HEK293 (cell line): ENCODE results near the gene AMOTL2.

Source experiments
- HOXA7 ChIP-seq: sonication (generic); formaldehyde crosslinking; IDR thresholded peaks from 2 replicates; pipeline ENCODE4 v1.8.1; 2022; ENCODE audit warnings: missing genetic modification reagents, borderline replicate concordance
- HOXD13 ChIP-seq: sonication (generic); formaldehyde crosslinking; IDR thresholded peaks from 2 replicates; pipeline ENCODE4 v1.8.0; 2022; ENCODE audit warnings: missing genetic modification reagents, borderline replicate concordance
- KLF1 ChIP-seq: fragments of 450-650 bp; formaldehyde crosslinking; IDR thresholded peaks from 2 replicates; pipeline ENCODE4 v1.5.1; 2016; ENCODE audit warnings: missing biosample characterization, missing genetic modification characterization
- KLF10 ChIP-seq: fragments of 450-650 bp; IDR thresholded peaks from 2 replicates; pipeline ENCODE4 v1.5.1; 2018; ENCODE audit warnings: missing biosample characterization, mild to moderate bottlenecking, missing genetic modification characterization
- KLF16 ChIP-seq: fragments of 450-650 bp; formaldehyde crosslinking; IDR thresholded peaks from 2 replicates; pipeline ENCODE4 v1.5.1; 2017; ENCODE audit warnings: missing biosample characterization, missing genetic modification characterization
- MEIS1 ChIP-seq: sonication (generic); formaldehyde crosslinking; IDR thresholded peaks from 2 replicates; pipeline ENCODE4 v1.8.1; 2022; ENCODE audit warnings: missing genetic modification reagents, mild to moderate bottlenecking, borderline replicate concordance
- OSR2 ChIP-seq: fragments of 450-650 bp; formaldehyde crosslinking; IDR thresholded peaks from 2 replicates; pipeline ENCODE4 v1.5.1; 2016; ENCODE audit warnings: missing biosample characterization, missing genetic modification characterization
- REPIN1 ChIP-seq: fragments of 450-650 bp; formaldehyde crosslinking; IDR thresholded peaks from 2 replicates; pipeline ENCODE4 v1.5.1; 2017; ENCODE audit warnings: missing biosample characterization, missing genetic modification characterization, low read depth
- SCRT1 ChIP-seq: fragments of 450-650 bp; formaldehyde crosslinking; IDR thresholded peaks from 2 replicates; pipeline ENCODE4 v1.5.1; 2016; ENCODE audit warnings: missing biosample characterization, missing genetic modification characterization, borderline replicate concordance
- TCF7L2 ChIP-seq: IDR thresholded peaks from 2 replicates; pipeline ENCODE4 v1.6.1; 2011; ENCODE audit warnings: low read depth, mild to moderate bottlenecking, inconsistent platforms, low read length, moderate library complexity, borderline replicate concordance
- ZBTB8A ChIP-seq: fragments of 450-650 bp; formaldehyde crosslinking; IDR thresholded peaks from 2 replicates; pipeline ENCODE4 v1.5.1; 2016; ENCODE audit warnings: missing biosample characterization, missing genetic modification characterization
- ZEB2 ChIP-seq: fragments of 450-650 bp; formaldehyde crosslinking; IDR thresholded peaks from 2 replicates; pipeline ENCODE4 v1.5.1; 2016; ENCODE audit warnings: missing biosample characterization, missing genetic modification characterization
- ZFP41 ChIP-seq: fragments of 450-650 bp; formaldehyde crosslinking; IDR thresholded peaks from 2 replicates; pipeline ENCODE4 v1.5.1; 2016; ENCODE audit warnings: missing biosample characterization, missing genetic modification characterization, borderline replicate concordance
- ZIC2 ChIP-seq: fragments of 450-650 bp; formaldehyde crosslinking; IDR thresholded peaks from 2 replicates; pipeline ENCODE4 v1.5.1; 2016; ENCODE audit warnings: missing biosample characterization, missing genetic modification characterization
- ZNF112 ChIP-seq: fragments of 450-650 bp; formaldehyde crosslinking; IDR thresholded peaks from 2 replicates; pipeline ENCODE4 v1.5.0; 2017; ENCODE audit warnings: missing biosample characterization, missing genetic modification characterization
- ZNF157 ChIP-seq: fragments of 450-650 bp; formaldehyde crosslinking; IDR thresholded peaks from 2 replicates; pipeline ENCODE4 v1.5.1; 2016; ENCODE audit warnings: missing biosample characterization, missing genetic modification characterization
- ZNF239 ChIP-seq: fragments of 450-650 bp; formaldehyde crosslinking; IDR thresholded peaks from 2 replicates; pipeline ENCODE4 v1.5.1; 2016; ENCODE audit warnings: missing biosample characterization, missing genetic modification characterization
- ZNF302 ChIP-seq: fragments of 450-650 bp; formaldehyde crosslinking; IDR thresholded peaks from 2 replicates; pipeline ENCODE4 v1.5.1; 2016; ENCODE audit warnings: missing biosample characterization, missing genetic modification characterization, low read depth
- ZNF341 ChIP-seq: fragments of 450-650 bp; formaldehyde crosslinking; IDR thresholded peaks from 2 replicates; pipeline ENCODE4; 2016; ENCODE audit warnings: low read depth, missing biosample characterization, missing genetic modification characterization
- ZNF423 ChIP-seq: fragments of 450-650 bp; formaldehyde crosslinking; IDR thresholded peaks from 2 replicates; pipeline ENCODE4 v1.5.1; 2016; ENCODE audit warnings: missing biosample characterization, missing genetic modification characterization
- ZNF48 ChIP-seq: fragments of 450-650 bp; formaldehyde crosslinking; IDR thresholded peaks from 2 replicates; pipeline ENCODE4 v1.5.1; 2016; ENCODE audit warnings: missing biosample characterization, missing genetic modification characterization
- ZNF571 ChIP-seq: fragments of 450-650 bp; formaldehyde crosslinking; IDR thresholded peaks from 2 replicates; pipeline ENCODE4 v1.5.0; 2017; ENCODE audit warnings: missing biosample characterization, missing genetic modification characterization
- ZNF623 ChIP-seq: fragments of 450-650 bp; formaldehyde crosslinking; IDR thresholded peaks from 2 replicates; pipeline ENCODE4 v1.5.1; 2016; ENCODE audit warnings: missing biosample characterization, missing genetic modification characterization
- ZNF660 ChIP-seq: fragments of 450-650 bp; IDR thresholded peaks from 2 replicates; pipeline ENCODE4 v1.5.1; 2018; ENCODE audit warnings: missing biosample characterization, mild to moderate bottlenecking, missing genetic modification characterization
- ZSCAN30 ChIP-seq: fragments of 450-650 bp; IDR thresholded peaks from 2 replicates; pipeline ENCODE4 v1.5.1; 2018; ENCODE audit warnings: missing biosample characterization, mild to moderate bottlenecking, missing genetic modification characterization, moderate library complexity
- TF ChIP-seq, protein P1 (sequence below): fragments of 450-650 bp; formaldehyde crosslinking; optimal IDR thresholded peaks from 2 replicates; pipeline ENCODE3; 2016; ENCODE audit warnings: missing biosample characterization, mild to moderate bottlenecking, missing genetic modification characterization
- TF ChIP-seq, protein P2 (sequence below): fragments of 450-650 bp; formaldehyde crosslinking; IDR thresholded peaks from 2 replicates; pipeline ENCODE4 v1.5.1; 2017; ENCODE audit warnings: missing biosample characterization, missing genetic modification characterization
- TF ChIP-seq, protein P3 (sequence below): fragments of 450-650 bp; formaldehyde crosslinking; IDR thresholded peaks from 2 replicates; pipeline ENCODE4 v1.5.1; 2016; ENCODE audit warnings: missing biosample characterization, missing genetic modification characterization
- TF ChIP-seq, protein P4 (sequence below): fragments of 450-650 bp; formaldehyde crosslinking; IDR thresholded peaks from 2 replicates; pipeline ENCODE4 v1.5.1; 2016; ENCODE audit warnings: missing biosample characterization, missing genetic modification characterization
- TF ChIP-seq, protein P5 (sequence below): fragments of 450-650 bp; formaldehyde crosslinking; conservative IDR thresholded peaks from 2 replicates; pipeline ENCODE4 v1.5.1; 2016; ENCODE audit warnings: low read depth, missing biosample characterization, missing genetic modification characterization

AMOTL2 gene

DNA sequence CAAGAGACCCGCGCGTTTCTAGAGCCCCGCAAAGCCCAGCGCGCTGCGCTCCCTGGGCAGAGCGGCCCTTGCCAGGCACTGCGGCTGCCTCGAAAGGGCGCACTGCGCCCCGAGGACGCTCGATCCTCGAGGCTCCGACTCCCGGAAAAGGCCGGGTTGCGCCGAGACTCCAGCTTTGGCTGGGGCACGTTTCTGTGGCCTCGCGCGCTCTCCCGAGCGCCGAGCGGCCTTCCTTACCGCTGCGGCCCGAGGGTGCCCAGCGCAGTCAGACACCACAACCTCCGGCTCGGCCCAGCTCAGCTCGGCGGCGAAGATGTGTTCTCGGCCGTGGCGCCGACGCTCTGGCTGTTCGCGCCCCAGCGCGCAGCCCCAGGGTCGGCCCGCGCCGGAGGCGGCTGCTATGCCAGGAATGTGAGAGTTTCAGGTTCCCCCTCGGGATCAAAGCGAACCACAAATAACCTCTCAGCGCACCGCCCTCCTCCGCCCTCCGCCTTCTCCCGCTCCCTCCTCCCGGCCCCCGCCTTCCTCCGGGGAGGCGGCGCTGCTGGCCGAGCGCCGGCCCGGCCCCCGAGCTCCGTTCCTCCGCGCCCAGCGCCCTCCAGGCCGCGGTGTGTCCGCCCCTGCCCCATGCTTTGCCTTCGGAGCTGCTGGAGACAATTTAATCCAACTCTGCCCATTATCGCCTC is at the start of gene AMOTL2 (continued):
- TF ChIP-seq, protein P1, sequence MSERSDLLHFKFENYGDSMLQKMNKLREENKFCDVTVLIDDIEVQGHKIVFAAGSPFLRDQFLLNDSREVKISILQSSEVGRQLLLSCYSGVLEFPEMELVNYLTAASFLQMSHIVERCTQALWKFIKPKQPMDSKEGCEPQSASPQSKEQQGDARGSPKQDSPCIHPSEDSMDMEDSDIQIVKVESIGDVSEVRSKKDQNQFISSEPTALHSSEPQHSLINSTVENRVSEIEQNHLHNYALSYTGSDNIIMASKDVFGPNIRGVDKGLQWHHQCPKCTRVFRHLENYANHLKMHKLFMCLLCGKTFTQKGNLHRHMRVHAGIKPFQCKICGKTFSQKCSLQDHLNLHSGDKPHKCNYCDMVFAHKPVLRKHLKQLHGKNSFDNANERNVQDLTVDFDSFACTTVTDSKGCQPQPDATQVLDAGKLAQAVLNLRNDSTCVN (tag by site-specific recombination): peak; percentile 87
- TF ChIP-seq ZNF112: no peak
- 0 out of 2 replicates have a peak, but pooled peaks have one; percentile 44 for TF ChIP-seq ZNF423 (tag by site-specific recombination)
- peak; percentile 83 for TF ChIP-seq ZNF341 (tag by site-specific recombination)
- no peak for TF ChIP-seq ZNF571 (tag by site-specific recombination)
- TF ChIP-seq ZNF239 (tag by site-specific recombination): no peak
- peak; percentile 96 for TF ChIP-seq TCF7L2
- TF ChIP-seq ZNF48: no peak
- peak; percentile 88 for TF ChIP-seq KLF1 (tag by site-specific recombination)
- peak; percentile 79 for TF ChIP-seq ZBTB8A (tag by site-specific recombination)
- TF ChIP-seq KLF16: 0 out of 2 replicates have a peak, but pooled peaks have one; percentile 33
- TF ChIP-seq HOXA7 (CRISPR knock-in tag): no peak
- TF ChIP-seq ZNF660: peak; percentile 39; the same call in 1 of the 2 replicates
- TF ChIP-seq, protein P2, sequence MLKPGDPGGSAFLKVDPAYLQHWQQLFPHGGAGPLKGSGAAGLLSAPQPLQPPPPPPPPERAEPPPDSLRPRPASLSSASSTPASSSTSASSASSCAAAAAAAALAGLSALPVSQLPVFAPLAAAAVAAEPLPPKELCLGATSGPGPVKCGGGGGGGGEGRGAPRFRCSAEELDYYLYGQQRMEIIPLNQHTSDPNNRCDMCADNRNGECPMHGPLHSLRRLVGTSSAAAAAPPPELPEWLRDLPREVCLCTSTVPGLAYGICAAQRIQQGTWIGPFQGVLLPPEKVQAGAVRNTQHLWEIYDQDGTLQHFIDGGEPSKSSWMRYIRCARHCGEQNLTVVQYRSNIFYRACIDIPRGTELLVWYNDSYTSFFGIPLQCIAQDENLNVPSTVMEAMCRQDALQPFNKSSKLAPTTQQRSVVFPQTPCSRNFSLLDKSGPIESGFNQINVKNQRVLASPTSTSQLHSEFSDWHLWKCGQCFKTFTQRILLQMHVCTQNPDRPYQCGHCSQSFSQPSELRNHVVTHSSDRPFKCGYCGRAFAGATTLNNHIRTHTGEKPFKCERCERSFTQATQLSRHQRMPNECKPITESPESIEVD (tag by site-specific recombination): peak; percentile 25; the same call in 1 of the 2 replicates
- TF ChIP-seq, protein P3, sequence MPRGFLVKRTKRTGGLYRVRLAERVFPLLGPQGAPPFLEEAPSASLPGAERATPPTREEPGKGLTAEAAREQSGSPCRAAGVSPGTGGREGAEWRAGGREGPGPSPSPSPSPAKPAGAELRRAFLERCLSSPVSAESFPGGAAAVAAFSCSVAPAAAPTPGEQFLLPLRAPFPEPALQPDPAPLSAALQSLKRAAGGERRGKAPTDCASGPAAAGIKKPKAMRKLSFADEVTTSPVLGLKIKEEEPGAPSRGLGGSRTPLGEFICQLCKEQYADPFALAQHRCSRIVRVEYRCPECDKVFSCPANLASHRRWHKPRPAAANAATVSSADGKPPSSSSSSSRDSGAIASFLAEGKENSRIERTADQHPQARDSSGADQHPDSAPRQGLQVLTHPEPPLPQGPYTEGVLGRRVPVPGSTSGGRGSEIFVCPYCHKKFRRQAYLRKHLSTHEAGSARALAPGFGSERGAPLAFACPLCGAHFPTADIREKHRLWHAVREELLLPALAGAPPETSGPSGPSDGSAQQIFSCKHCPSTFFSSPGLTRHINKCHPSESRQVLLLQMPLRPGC (tag by site-specific recombination): peak; percentile 84
- TF ChIP-seq ZIC2 (tag by site-specific recombination): 0 out of 2 replicates have a peak, but pooled peaks have one; percentile 13
- no peak for TF ChIP-seq REPIN1 (tag by site-specific recombination)
- TF ChIP-seq OSR2 (tag by site-specific recombination): no peak
- no peak for TF ChIP-seq ZNF302
- no peak for TF ChIP-seq SCRT1 (tag by site-specific recombination)
- TF ChIP-seq HOXD13 (CRISPR knock-in tag): 0 out of 2 replicates have a peak, but pooled peaks have one; percentile 1
- no peak for TF ChIP-seq ZNF157 (tag by site-specific recombination)
- TF ChIP-seq KLF10: peak; percentile 95
- peak; percentile 60 for TF ChIP-seq ZEB2 (tag by site-specific recombination)
- no peak for TF ChIP-seq ZNF623
- TF ChIP-seq ZFP41: no peak
- peak; percentile 65 for TF ChIP-seq ZSCAN30 (tag by site-specific recombination)
- TF ChIP-seq, protein P4, sequence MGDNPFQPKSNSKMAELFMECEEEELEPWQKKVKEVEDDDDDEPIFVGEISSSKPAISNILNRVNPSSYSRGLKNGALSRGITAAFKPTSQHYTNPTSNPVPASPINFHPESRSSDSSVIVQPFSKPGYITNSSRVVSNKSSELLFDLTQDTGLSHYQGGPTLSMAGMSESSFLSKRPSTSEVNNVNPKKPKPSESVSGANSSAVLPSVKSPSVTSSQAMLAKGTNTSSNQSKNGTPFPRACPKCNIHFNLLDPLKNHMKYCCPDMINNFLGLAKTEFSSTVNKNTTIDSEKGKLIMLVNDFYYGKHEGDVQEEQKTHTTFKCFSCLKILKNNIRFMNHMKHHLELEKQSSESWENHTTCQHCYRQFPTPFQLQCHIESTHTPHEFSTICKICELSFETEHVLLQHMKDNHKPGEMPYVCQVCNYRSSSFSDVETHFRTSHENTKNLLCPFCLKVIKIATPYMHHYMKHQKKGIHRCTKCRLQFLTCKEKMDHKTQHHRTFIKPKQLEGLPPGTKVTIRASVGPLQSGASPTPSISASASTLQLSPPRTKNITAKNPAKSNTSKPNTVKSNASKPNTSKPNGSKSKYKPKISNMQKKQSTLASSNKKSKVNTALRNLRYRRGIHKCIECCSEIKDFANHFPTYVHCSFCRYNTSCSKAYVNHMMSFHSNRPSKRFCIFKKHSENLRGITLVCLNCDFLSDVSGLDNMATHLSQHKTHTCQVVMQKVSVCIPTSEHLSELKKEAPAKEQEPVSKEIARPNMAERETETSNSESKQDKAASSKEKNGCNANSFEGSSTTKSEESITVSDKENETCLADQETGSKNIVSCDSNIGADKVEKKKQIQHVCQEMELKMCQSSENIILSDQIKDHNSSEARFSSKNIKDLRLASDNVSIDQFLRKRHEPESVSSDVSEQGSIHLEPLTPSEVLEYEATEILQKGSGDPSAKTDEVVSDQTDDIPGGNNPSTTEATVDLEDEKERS (tag by site-specific recombination): no peak
- TF ChIP-seq MEIS1: no peak
- TF ChIP-seq, protein P5, sequence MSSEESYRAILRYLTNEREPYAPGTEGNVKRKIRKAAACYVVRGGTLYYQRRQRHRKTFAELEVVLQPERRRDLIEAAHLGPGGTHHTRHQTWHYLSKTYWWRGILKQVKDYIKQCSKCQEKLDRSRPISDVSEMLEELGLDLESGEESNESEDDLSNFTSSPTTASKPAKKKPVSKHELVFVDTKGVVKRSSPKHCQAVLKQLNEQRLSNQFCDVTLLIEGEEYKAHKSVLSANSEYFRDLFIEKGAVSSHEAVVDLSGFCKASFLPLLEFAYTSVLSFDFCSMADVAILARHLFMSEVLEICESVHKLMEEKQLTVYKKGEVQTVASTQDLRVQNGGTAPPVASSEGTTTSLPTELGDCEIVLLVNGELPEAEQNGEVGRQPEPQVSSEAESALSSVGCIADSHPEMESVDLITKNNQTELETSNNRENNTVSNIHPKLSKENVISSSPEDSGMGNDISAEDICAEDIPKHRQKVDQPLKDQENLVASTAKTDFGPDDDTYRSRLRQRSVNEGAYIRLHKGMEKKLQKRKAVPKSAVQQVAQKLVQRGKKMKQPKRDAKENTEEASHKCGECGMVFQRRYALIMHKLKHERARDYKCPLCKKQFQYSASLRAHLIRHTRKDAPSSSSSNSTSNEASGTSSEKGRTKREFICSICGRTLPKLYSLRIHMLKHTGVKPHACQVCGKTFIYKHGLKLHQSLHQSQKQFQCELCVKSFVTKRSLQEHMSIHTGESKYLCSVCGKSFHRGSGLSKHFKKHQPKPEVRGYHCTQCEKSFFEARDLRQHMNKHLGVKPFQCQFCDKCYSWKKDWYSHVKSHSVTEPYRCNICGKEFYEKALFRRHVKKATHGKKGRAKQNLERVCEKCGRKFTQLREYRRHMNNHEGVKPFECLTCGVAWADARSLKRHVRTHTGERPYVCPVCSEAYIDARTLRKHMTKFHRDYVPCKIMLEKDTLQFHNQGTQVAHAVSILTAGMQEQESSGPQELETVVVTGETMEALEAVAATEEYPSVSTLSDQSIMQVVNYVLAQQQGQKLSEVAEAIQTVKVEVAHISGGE (tag by site-specific recombination): no peak
